ENCODE data around the gene COL1A2. TPM values are rescaled to one million over a fixed set of nuclear protein-coding genes. Genes with fewer than 3 reads are reported as not detected.

COL1A2 gene
- total RNA-seq, 1 donor from 2014 or later = 321 TPM

DNA sequence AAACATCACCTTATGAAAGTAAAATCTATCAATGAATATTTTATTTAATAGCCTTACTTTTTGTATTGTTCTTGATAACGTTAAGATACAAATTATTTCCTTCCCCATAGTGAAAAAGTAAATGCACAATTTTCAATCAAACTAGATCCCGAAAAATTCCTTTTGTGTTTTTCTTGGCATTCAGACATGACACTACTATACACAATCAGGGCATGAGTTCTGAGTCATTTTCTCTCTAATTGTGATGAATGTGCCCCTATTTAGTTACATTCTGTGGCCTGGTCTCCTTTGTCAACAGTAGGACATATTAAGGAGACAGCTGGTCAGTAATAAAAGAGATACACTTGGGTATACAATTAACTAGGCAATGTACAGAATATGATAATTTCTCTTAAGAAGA, 19.8 kb downstream of the COL1A2 start:
- Histone ChIP-seq H3K4me3 (no peak overlapping the region), H3K36me3 (peaks cover 58% of the 10 kb centered on the region), H3K27ac (no peak overlapping the region)

DNA sequence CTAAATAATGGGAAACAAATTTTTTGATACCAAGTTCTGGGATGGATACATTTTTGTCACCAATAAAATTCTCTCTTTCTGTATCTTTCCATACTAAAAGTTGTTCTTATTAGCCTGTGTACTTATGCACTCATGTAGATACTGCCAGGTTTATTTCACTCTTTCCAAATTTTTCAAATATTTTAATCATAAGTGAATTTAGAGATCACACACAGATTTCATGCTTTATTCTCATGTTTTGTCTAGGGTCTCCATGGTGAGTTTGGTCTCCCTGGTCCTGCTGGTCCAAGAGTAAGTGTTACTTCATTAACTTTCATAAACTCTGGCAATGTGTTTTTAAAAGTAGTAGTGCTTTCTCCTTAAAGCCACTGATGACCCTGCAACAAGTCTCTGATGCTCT, 20.3 kb downstream of the COL1A2 start:
- DNase-seq (no peak), ATAC-seq (no peak)
- Histone ChIP-seq H3K36me3 (peaks cover 58% of the 10 kb centered on the region), H3K27me3 (no peaks in the 10 kb centered on the region), H3K4me1 (peaks cover 4% of the 10 kb centered on the region), H3K9me3 (no peaks in the 10 kb centered on the region), H3K4me3 (no peak overlapping the region), H3K27ac (no peak overlapping the region)
- TF ChIP-seq, protein P1, sequence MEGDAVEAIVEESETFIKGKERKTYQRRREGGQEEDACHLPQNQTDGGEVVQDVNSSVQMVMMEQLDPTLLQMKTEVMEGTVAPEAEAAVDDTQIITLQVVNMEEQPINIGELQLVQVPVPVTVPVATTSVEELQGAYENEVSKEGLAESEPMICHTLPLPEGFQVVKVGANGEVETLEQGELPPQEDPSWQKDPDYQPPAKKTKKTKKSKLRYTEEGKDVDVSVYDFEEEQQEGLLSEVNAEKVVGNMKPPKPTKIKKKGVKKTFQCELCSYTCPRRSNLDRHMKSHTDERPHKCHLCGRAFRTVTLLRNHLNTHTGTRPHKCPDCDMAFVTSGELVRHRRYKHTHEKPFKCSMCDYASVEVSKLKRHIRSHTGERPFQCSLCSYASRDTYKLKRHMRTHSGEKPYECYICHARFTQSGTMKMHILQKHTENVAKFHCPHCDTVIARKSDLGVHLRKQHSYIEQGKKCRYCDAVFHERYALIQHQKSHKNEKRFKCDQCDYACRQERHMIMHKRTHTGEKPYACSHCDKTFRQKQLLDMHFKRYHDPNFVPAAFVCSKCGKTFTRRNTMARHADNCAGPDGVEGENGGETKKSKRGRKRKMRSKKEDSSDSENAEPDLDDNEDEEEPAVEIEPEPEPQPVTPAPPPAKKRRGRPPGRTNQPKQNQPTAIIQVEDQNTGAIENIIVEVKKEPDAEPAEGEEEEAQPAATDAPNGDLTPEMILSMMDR (IDR thresholded peaks at IDR 0.05) = no peak
- intact Hi-C loops (cut with DNase I) = no loop called here

More for the DNA sequence above, 19.8 kb downstream of the COL1A2 start:
- no peak for ATAC-seq
- H3K4me1 ChIP-seq = peaks cover 4% of the 10 kb centered on the region
- H3K9me3 ChIP-seq = no peaks in the 10 kb centered on the region
- no peak for DNase-seq
- intact Hi-C loops (cut with DNase I) = no loop called here
- TF ChIP-seq, protein P1 (IDR thresholded peaks at IDR 0.05) = no peak
- H3K27me3 ChIP-seq = no peaks in the 10 kb centered on the region

DNA sequence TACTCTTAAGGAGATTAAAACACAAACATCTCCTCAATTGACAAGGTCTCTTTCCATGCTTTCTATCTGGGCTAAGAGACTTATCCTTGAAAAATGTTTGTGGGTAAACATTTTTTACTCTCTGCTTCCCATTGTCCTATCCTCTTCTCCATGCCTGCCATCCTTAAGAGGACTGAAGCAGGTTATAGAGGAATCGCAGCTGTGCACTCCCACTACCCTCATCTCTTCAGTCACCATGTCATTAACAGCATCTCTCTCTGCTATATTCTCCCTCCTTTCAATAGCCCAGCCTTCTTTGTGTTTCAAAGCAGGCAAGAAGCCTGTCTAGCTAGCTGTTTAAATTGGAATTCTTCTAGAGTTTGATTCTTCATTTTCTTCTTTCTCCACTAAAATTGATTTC, 22.6 kb downstream of the COL1A2 start:
- H3K27ac ChIP-seq = no peak overlapping the region
- H3K36me3 ChIP-seq = peaks cover 56% of the 10 kb centered on the region
- ATAC-seq = no peak

DNA sequence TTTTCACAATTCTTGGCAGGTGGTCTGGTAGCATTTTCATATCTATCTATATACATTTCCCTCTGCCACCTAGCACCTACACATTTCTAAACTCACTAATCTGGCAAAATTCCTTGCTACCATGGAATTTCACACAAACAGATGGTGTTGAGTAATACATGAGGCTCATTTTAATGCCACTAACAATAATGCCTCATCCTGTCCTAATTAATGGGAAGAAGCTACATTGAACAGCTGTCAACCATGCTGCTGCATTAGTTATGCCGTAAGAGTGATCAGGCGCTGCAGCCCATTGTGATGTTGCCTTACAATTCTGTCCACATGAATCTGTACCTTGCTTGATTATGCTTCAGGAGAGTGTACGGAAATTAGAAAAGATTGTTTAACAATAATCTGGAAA, 23.2 kb downstream of the COL1A2 start:
- H3K27me3 ChIP-seq = no peaks in the 10 kb centered on the region
- peaks cover 4% of the 10 kb centered on the region for H3K4me1 ChIP-seq
- TF ChIP-seq, protein P1 (IDR thresholded peaks at IDR 0.05) = no peak
- no peak for ATAC-seq
- no peak overlapping the region for H3K27ac ChIP-seq
- H3K4me3 ChIP-seq = no peak overlapping the region
- peaks cover 56% of the 10 kb centered on the region for H3K36me3 ChIP-seq
- intact Hi-C loops (cut with DNase I) = no loop called here
- DNase-seq = no peak
- H3K9me3 ChIP-seq = no peaks in the 10 kb centered on the region

More for the DNA sequence above, 22.6 kb downstream of the COL1A2 start:
- DNase-seq = no peak
- no peaks in the 10 kb centered on the region for H3K27me3 ChIP-seq
- intact Hi-C loops (cut with DNase I) = no loop called here
- no peaks in the 10 kb centered on the region for H3K9me3 ChIP-seq
- peaks cover 4% of the 10 kb centered on the region for H3K4me1 ChIP-seq
- TF ChIP-seq, protein P1 (IDR thresholded peaks at IDR 0.05) = no peak
- no peak overlapping the region for H3K4me3 ChIP-seq

DNA sequence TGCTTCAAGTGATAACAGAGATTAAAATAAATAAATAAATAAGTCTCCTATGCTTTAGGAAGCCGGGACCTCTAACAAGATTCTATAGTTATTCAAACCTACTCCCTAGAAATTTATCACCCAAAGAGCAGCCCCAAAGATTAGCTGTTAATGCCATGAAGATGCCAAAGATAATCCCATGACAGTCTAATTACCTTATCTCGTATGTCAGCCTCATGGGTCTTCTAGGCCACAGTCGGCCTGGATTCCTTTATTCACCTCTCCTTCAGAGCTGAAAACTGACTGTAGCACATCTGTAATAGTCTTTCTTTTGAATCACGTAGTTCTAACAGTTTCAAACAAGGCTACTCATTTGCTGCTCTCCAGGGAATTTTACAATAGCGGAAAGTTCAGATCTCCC, 24.2 kb downstream of the COL1A2 start:
- intact Hi-C loops (cut with DNase I) = no loop called here
- H3K36me3 ChIP-seq = peaks cover 57% of the 10 kb centered on the region
- H3K9me3 ChIP-seq = no peaks in the 10 kb centered on the region
- TF ChIP-seq, protein P1 (IDR thresholded peaks at IDR 0.05) = no peak
- DNase-seq (no peak), ATAC-seq (no peak)
- H3K4me3 ChIP-seq = no peak overlapping the region
- no peaks in the 10 kb centered on the region for H3K4me1 ChIP-seq
- H3K27ac ChIP-seq = no peak overlapping the region
- no peaks in the 10 kb centered on the region for H3K27me3 ChIP-seq

DNA sequence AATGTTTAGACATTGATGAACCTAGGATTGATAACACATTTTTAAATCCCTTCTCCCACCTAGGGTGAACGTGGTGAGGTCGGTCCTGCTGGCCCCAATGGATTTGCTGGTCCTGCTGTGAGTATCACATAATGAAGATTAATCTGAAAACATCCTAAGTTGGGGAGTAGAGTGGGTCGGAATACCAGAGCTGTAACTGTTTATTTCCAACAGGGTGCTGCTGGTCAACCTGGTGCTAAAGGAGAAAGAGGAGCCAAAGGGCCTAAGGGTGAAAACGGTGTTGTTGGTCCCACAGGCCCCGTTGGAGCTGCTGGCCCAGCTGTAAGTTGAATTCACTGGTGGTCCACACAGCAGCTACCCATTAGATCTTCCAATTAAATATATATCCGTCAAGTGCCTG, 25.6 kb downstream of the COL1A2 start:
- intact Hi-C loops (cut with DNase I) = no loop called here
- DNase-seq = no peak
- no peak for ATAC-seq
- TF ChIP-seq, protein P1 (IDR thresholded peaks at IDR 0.05) = no peak
- no peak overlapping the region for H3K4me3 ChIP-seq
- H3K9me3 ChIP-seq = no peaks in the 10 kb centered on the region
- peaks cover 72% of the 10 kb centered on the region for H3K36me3 ChIP-seq
- no peaks in the 10 kb centered on the region for H3K4me1 ChIP-seq
- H3K27ac ChIP-seq = no peak overlapping the region
- H3K27me3 ChIP-seq = no peaks in the 10 kb centered on the region
